ENCODE data around the gene SMARCB1. TPM values are rescaled to one million over a fixed set of nuclear protein-coding genes. Genes with fewer than 3 reads are reported as not detected.
A peak's percentile ranks its signal among the peaks of the same experiment; 100 is the strongest.

Gene SMARCB1
- total and polyA plus RNA-seq, 4 donors, result 39.2 to 69.6 (median 47.8) TPM

- H3K36me3 ChIP-seq (ENCODE audit: control insufficient read depth in 4 of 4, insufficient read depth in 4 of 4, low read length in 4 of 4), result peaks cover 14 to 48% (median 33%) of the 10 kb centered on the region in 4 donors
- TF ChIP-seq, protein P1, sequence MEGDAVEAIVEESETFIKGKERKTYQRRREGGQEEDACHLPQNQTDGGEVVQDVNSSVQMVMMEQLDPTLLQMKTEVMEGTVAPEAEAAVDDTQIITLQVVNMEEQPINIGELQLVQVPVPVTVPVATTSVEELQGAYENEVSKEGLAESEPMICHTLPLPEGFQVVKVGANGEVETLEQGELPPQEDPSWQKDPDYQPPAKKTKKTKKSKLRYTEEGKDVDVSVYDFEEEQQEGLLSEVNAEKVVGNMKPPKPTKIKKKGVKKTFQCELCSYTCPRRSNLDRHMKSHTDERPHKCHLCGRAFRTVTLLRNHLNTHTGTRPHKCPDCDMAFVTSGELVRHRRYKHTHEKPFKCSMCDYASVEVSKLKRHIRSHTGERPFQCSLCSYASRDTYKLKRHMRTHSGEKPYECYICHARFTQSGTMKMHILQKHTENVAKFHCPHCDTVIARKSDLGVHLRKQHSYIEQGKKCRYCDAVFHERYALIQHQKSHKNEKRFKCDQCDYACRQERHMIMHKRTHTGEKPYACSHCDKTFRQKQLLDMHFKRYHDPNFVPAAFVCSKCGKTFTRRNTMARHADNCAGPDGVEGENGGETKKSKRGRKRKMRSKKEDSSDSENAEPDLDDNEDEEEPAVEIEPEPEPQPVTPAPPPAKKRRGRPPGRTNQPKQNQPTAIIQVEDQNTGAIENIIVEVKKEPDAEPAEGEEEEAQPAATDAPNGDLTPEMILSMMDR (IDR thresholded peaks at IDR 0.05; ENCODE audit: control extremely low read depth, extremely low read depth), result no peak
Measured at GRCh38 chr22:23816156-23816976, 29.6 kb downstream of the SMARCB1 start.

DNA sequence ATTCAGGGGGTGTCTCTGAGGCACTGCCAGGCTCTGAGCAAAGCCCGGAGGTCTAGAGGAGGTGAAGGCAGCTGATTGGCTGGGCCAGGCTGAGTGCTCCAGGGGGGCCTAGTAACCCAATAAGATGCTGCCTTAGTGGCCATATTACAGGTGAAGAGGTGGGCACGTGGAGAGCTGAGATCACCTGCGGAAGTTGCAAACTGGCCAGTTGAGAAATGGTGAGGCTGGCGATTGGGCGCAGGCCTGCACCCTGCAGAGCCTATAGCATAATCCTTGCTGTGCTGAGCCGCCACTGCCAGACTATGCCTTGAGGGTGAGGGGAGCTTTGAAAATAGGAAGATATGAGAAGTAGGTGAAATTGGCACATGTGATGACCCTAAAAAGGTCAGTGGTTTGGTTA is 30.4 kb downstream of the SMARCB1 start:
- TF ChIP-seq, protein P1 (IDR thresholded peaks at IDR 0.05; ENCODE audit: control extremely low read depth, extremely low read depth), result no peak
- no peak overlapping the region for H3K27ac ChIP-seq (ENCODE audit: low read depth in 1 of 2, low read length in 1 of 2)
- H3K36me3 ChIP-seq (ENCODE audit: control insufficient read depth in 4 of 4, insufficient read depth in 4 of 4, low read length in 4 of 4), result peaks cover 14 to 51% (median 36%) of the 10 kb centered on the region in 4 donors
- H3K9ac ChIP-seq (ENCODE audit: insufficient read depth in 1 of 2, low read length in 2 of 2), result no peak overlapping the region
- no peaks in the 10 kb centered on the region for H3K9me3 ChIP-seq (ENCODE audit: control insufficient read depth in 4 of 4, insufficient read depth in 3 of 4, low read length in 3 of 4)
- H3K4me1 ChIP-seq (ENCODE audit: control insufficient read depth in 5 of 5, insufficient read depth in 5 of 5, low read length in 5 of 5), result no peaks in the 10 kb centered on the region
- no peak for ATAC-seq (ENCODE audit: insufficient read depth, low FRiP score)
- no peak for DNase-seq
- H3K27me3 ChIP-seq (ENCODE audit: control insufficient read depth in 3 of 3, insufficient read depth in 3 of 3, low read length in 2 of 3), result no peaks in the 10 kb centered on the region
- WGBS, 2 donors, result 96 to 98% methylated on average over 6 of the region's 6 CpGs
- H3K4me3 ChIP-seq, result no peak overlapping the region

More at GRCh38 chr22:23816156-23816976, 29.6 kb downstream of the SMARCB1 start:
- no peak overlapping the region for H3K9ac ChIP-seq (ENCODE audit: insufficient read depth in 1 of 2, low read length in 2 of 2)
- DNase-seq (no peak), ATAC-seq (ENCODE audit: insufficient read depth, low FRiP score) (no peak)
- no peaks in the 10 kb centered on the region for H3K27me3 ChIP-seq (ENCODE audit: control insufficient read depth in 3 of 3, insufficient read depth in 3 of 3, low read length in 2 of 3)
- H3K4me1 ChIP-seq (ENCODE audit: control insufficient read depth in 5 of 5, insufficient read depth in 5 of 5, low read length in 5 of 5), result no peaks in the 10 kb centered on the region
- no peak overlapping the region for H3K4me3 ChIP-seq
- WGBS, 2 donors, result 90 to 91% methylated on average over 18 of the region's 18 CpGs
- H3K9me3 ChIP-seq (ENCODE audit: control insufficient read depth in 4 of 4, insufficient read depth in 3 of 4, low read length in 3 of 4), result no peaks in the 10 kb centered on the region
- peak overlapping the region in 1 of 2 donors; percentile 87 for H3K27ac ChIP-seq (ENCODE audit: low read depth in 1 of 2, low read length in 1 of 2)

GRCh38 chr22:23818541-23818940 is 31.8 kb downstream of the SMARCB1 start:
- TF ChIP-seq, protein P1 (IDR thresholded peaks at IDR 0.05; ENCODE audit: control extremely low read depth, extremely low read depth), result no peak
- no peak overlapping the region for H3K4me3 ChIP-seq
- H3K27ac ChIP-seq (ENCODE audit: low read depth in 1 of 2, low read length in 1 of 2), result no peak overlapping the region
- H3K36me3 ChIP-seq (ENCODE audit: control insufficient read depth in 4 of 4, insufficient read depth in 4 of 4, low read length in 4 of 4), result peaks cover 14 to 57% (median 41%) of the 10 kb centered on the region in 4 donors
- DNase-seq, result no peak
- no peaks in the 10 kb centered on the region for H3K9me3 ChIP-seq (ENCODE audit: control insufficient read depth in 4 of 4, insufficient read depth in 3 of 4, low read length in 3 of 4)
- no peaks in the 10 kb centered on the region for H3K27me3 ChIP-seq (ENCODE audit: control insufficient read depth in 3 of 3, insufficient read depth in 3 of 3, low read length in 2 of 3)
- H3K4me1 ChIP-seq (ENCODE audit: control insufficient read depth in 5 of 5, insufficient read depth in 5 of 5, low read length in 5 of 5), result no peaks in the 10 kb centered on the region
- WGBS, 2 donors, result 57 to 85% methylated on average over 2 of the region's 2 CpGs
- no peak overlapping the region for H3K9ac ChIP-seq (ENCODE audit: insufficient read depth in 1 of 2, low read length in 2 of 2)
- ATAC-seq (ENCODE audit: insufficient read depth, low FRiP score), result no peak

Data from lung (tissue), 12 donors.